WTC11 (cell line): Measurements from ENCODE around the gene TBC1D8B. TPM values are rescaled to one million over a fixed set of nuclear protein-coding genes. Genes with fewer than 3 reads are reported as not detected.

ENCODE experiments used
- ATAC-seq: fragments of 200-7000 bp; cut with Tn5 transposase; 2 replicates; pipeline ENCODE4 v1.10.0; 2021; ENCODE audit warnings: mild to moderate bottlenecking, moderate library complexity
- CTCF ChIA-PET: fragments of 300-600 bp; sonication (Branson Sonifier 250); formaldehyde crosslinking; loops from one replicate; lab custom pipeline; 2021; ENCODE audit warnings: antibody characterized with exemption; lab: Charles Lee
- POLR2A ChIA-PET: fragments of 350-600 bp; sonication (Branson Sonifier 250); formaldehyde crosslinking; loops from one replicate; lab custom pipeline; 2021; ENCODE audit warnings: antibody characterized with exemption; lab: Charles Lee
- DNase-seq: peaks from one replicate; pipeline ENCODE4 v3.0.0; 2021; ENCODE audit warnings: low spot score
- H3K27ac Mint-ChIP-seq: 2 replicates; pipeline ENCODE4 v1.8.0; 2021; ENCODE audit warnings: mixed read lengths
- H3K27me3 Mint-ChIP-seq: 2 replicates; pipeline ENCODE4 v1.8.0; 2021; ENCODE audit warnings: low read depth, mild to moderate bottlenecking, moderate library complexity, mixed read lengths
- H3K36me3 Mint-ChIP-seq: 2 replicates; pipeline ENCODE4 v1.8.0; 2021; ENCODE audit warnings: mixed read lengths
- H3K4me1 Mint-ChIP-seq: 2 replicates; pipeline ENCODE4 v1.8.0; 2022; ENCODE audit warnings: mixed read lengths
- H3K4me3 Mint-ChIP-seq: 2 replicates; pipeline ENCODE4 v1.8.0; 2021; ENCODE audit warnings: mild to moderate bottlenecking, moderate library complexity, mixed read lengths
- H3K9me3 Mint-ChIP-seq: 2 replicates; pipeline ENCODE4 v1.8.0; 2021; ENCODE audit warnings: mixed read lengths
- AFF4 ChIP-seq: sonication (generic); formaldehyde crosslinking; IDR thresholded peaks from 2 replicates; pipeline ENCODE4 v1.8.1; 2023; ENCODE audit warnings: mild to moderate bottlenecking, missing genetic modification reagents, borderline replicate concordance
- ELF4 ChIP-seq: sonication (generic); formaldehyde crosslinking; IDR thresholded peaks from 2 replicates; pipeline ENCODE4 v1.8.1; 2022; ENCODE audit warnings: low read depth, mild to moderate bottlenecking, moderate library complexity, missing genetic modification reagents
- ETV6 ChIP-seq: sonication (generic); formaldehyde crosslinking; IDR thresholded peaks from 2 replicates; pipeline ENCODE4 v1.8.1; 2022; ENCODE audit warnings: mild to moderate bottlenecking, missing genetic modification reagents
- FOXK1 ChIP-seq: sonication (generic); formaldehyde crosslinking; IDR thresholded peaks from 2 replicates; pipeline ENCODE4 v1.8.0; 2022; ENCODE audit warnings: mild to moderate bottlenecking, moderate library complexity, missing genetic modification reagents
- GABPB1 ChIP-seq: sonication (generic); formaldehyde crosslinking; IDR thresholded peaks from 2 replicates; pipeline ENCODE4 v1.8.1; 2023; ENCODE audit warnings: mild to moderate bottlenecking, missing genetic modification reagents
- HMGA2 ChIP-seq: fragments of 250-450 bp; sonication (Bioruptor Pico); IDR thresholded peaks from 2 replicates; pipeline ENCODE4 v1.4.0; 2021; ENCODE audit warnings: mild to moderate bottlenecking, moderate library complexity
- HMGXB4 ChIP-seq: sonication (generic); formaldehyde crosslinking; IDR thresholded peaks from 2 replicates; pipeline ENCODE4 v1.8.1; 2023; ENCODE audit warnings: mild to moderate bottlenecking, moderate library complexity, missing genetic modification reagents
- IRF2 ChIP-seq: sonication (generic); formaldehyde crosslinking; IDR thresholded peaks from 2 replicates; pipeline ENCODE4 v1.8.0; 2022; ENCODE audit warnings: low read depth, missing genetic modification reagents, borderline replicate concordance
- KAT7 ChIP-seq: sonication (generic); formaldehyde crosslinking; IDR thresholded peaks from 2 replicates; pipeline ENCODE4 v1.8.1; 2023; ENCODE audit warnings: missing genetic modification reagents, mild to moderate bottlenecking, borderline replicate concordance
- NR2C2 ChIP-seq: sonication (generic); formaldehyde crosslinking; IDR thresholded peaks from 2 replicates; pipeline ENCODE4 v1.8.0; 2022; ENCODE audit warnings: mild to moderate bottlenecking, missing genetic modification reagents
- PRRX2 ChIP-seq: fragments of 250-450 bp; sonication (Bioruptor Pico); IDR thresholded peaks from 2 replicates; pipeline ENCODE4 v1.8.0; 2021; ENCODE audit warnings: mild to moderate bottlenecking
- SMAD3 ChIP-seq: sonication (generic); formaldehyde crosslinking; IDR thresholded peaks from 2 replicates; pipeline ENCODE4 v1.8.0; 2022; ENCODE audit warnings: missing genetic modification reagents, mild to moderate bottlenecking, borderline replicate concordance
- SOX15 ChIP-seq: fragments of 250-450 bp; sonication (Bioruptor Pico); IDR thresholded peaks from 2 replicates; pipeline ENCODE4 v1.9.0; 2021; ENCODE audit warnings: mild to moderate bottlenecking
- TEAD4 ChIP-seq: sonication (generic); formaldehyde crosslinking; IDR thresholded peaks from 2 replicates; pipeline ENCODE4 v1.8.0; 2022; ENCODE audit warnings: mild to moderate bottlenecking, missing genetic modification reagents
- USF2 ChIP-seq: sonication (generic); formaldehyde crosslinking; IDR thresholded peaks from 2 replicates; pipeline ENCODE4 v1.8.1; 2023; ENCODE audit warnings: mild to moderate bottlenecking, missing genetic modification reagents, moderate library complexity
- ZNF121 ChIP-seq: sonication (generic); formaldehyde crosslinking; IDR thresholded peaks from 2 replicates; pipeline ENCODE4 v1.8.0; 2023; ENCODE audit warnings: missing genetic modification reagents
- ZNF281 ChIP-seq: sonication (generic); formaldehyde crosslinking; IDR thresholded peaks from 2 replicates; pipeline ENCODE4 v1.8.0; 2023; ENCODE audit warnings: mild to moderate bottlenecking, missing genetic modification reagents
- ZNF396 ChIP-seq: fragments of 250-450 bp; sonication (Bioruptor Pico); IDR thresholded peaks from 2 replicates; pipeline ENCODE4 v1.8.0; 2021; ENCODE audit warnings: mild to moderate bottlenecking, moderate library complexity, borderline replicate concordance
- ZNF416 ChIP-seq: fragments of 250-450 bp; sonication (Bioruptor Pico); IDR thresholded peaks from 2 replicates; pipeline ENCODE4 v1.9.0; 2021; ENCODE audit warnings: mild to moderate bottlenecking, inconsistent platforms
- total RNA-seq: library from RNA; stranded (reverse); gene quantifications from 3 replicates; pipeline ENCODE4 v1.2.3, GENCODE V29; 2021

Gene TBC1D8B
- total RNA-seq, 1 experiment from 2014 or later: 6.3 TPM

GRCh38 chrX:106875151-106875550 lies 72.7 kb downstream of the TBC1D8B start:
- no peak overlapping the region for H3K27ac Mint-ChIP-seq
- H3K9me3 Mint-ChIP-seq: 0 out of 2 replicates have a peak, but pooled peaks cover 7% of the 10 kb centered on the region
- DNase-seq (no peak), ATAC-seq (no peak)
- H3K4me3 Mint-ChIP-seq: no peak overlapping the region
- H3K36me3 Mint-ChIP-seq: no peaks in the 10 kb centered on the region
- no peaks in the 10 kb centered on the region for H3K27me3 Mint-ChIP-seq
- peaks cover 3% of the 10 kb centered on the region for H3K4me1 Mint-ChIP-seq
- ChIA-PET CTCF (interaction anchor here (2.5 kb wide), 1 partner anchor 85 kb away, joined by 13 read pairs; no protein-coding TSS in a partner anchor), POLR2A (no interaction called here)
- TF ChIP-seq SOX15 (no peak), ZNF121 (CRISPR knock-in tag) (no peak), USF2 (CRISPR knock-in tag) (no peak), SMAD3 (CRISPR knock-in tag) (no peak), NR2C2 (CRISPR knock-in tag) (no peak), ETV6 (CRISPR knock-in tag) (no peak), AFF4 (CRISPR knock-in tag) (no peak), FOXK1 (no peak), ZNF416 (CRISPR knock-in tag) (no peak), TEAD4 (CRISPR knock-in tag) (no peak), IRF2 (CRISPR knock-in tag) (no peak), HMGXB4 (CRISPR knock-in tag) (no peak), ELF4 (CRISPR knock-in tag) (no peak), KAT7 (CRISPR knock-in tag) (no peak), ZNF396 (CRISPR knock-in tag) (no peak), ZNF281 (CRISPR knock-in tag) (no peak), HMGA2 (CRISPR knock-in tag) (no peak), PRRX2 (CRISPR knock-in tag) (no peak), GABPB1 (CRISPR knock-in tag) (no peak)
- TF ChIP-seq, all 79 proteins: peak for 0
